ENCODE results near the gene POLR3C.
"Not testable (repeated sequence)": the region's sequence is repeated elsewhere in the genome, so short reads cannot be mapped to it uniquely, and the experiment has no call there.

The POLR3C gene

GRCh38 chr1:145824499-145824842 is 471 bp downstream of the POLR3C start:
- no peak for DNase-seq

DNA sequence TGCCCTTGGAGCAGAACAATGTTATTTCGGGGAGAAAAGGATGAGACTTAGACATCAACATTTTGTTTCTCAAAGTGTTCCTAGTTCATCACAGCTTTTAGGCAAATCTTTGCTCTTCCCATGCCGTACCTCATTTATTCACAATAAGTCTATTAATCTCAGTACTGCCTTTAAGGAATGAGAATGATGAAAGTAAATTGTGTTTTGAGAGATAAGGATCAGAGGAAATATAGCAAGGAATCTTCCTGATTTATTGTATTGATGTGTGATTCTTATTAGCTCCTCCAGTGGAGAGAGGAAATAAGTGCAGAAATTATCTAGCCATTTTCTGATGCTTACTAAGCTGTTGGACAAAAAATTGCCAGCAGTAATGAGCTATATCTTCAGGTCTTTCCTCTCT is 2.0 kb downstream of the POLR3C start:
- DNase-seq: no peak

- no peak for DNase-seq
Observed at GRCh38 chr1:145827966-145828365, 4.0 kb downstream of the POLR3C start.

DNA sequence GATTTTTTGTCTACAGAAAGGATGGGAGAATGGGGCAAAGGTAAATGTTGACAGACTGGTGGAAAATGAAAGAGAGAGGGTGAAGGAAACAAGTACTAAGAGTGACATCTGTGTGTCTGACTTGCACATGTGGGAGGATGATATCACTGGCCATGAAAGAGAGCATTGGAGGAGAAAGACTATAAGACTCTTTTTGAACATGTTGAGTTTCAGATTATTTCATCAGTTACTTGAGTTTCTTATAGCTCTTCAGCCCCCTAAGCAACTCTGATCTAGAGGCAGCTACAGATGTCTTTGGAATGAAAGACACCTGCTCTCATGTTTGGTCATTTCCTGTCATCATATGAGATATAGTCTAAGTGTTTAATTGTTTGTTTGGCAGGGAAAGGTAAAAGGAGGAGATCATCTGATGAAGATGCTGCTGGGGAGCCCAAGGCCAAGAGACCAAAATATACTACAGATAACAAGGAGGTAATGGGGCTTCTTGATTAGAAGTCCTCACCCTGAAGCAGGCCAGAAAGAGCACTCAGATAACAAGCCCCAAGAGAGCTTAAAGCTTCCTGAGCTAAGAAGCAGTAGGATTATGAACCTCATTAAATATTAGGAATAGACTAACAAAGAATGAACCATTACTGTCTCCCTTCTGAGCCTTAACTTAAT is 4.5 kb downstream of the POLR3C start:
- no peak for DNase-seq

DNA sequence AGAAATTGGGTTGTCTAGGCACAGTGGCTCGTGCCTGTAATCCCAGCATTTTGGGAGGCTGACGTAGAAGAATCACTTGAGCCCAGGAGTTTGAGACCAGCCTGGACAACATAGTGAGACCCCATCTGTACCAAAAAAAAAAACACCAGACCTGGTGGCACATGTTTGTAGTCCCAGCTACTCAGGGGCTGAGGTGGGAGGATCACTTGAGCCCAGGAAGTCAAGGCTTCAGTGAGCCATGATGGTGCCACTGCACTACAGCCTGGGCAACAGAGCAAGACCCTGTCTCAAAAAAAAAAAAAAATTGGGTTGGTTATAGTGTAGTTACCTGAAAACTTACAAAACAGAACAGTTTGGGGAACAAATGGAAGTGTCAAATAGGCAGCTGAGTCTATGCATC is 6.8 kb downstream of the POLR3C start:
- not testable (repeated sequence) for DNase-seq

DNA sequence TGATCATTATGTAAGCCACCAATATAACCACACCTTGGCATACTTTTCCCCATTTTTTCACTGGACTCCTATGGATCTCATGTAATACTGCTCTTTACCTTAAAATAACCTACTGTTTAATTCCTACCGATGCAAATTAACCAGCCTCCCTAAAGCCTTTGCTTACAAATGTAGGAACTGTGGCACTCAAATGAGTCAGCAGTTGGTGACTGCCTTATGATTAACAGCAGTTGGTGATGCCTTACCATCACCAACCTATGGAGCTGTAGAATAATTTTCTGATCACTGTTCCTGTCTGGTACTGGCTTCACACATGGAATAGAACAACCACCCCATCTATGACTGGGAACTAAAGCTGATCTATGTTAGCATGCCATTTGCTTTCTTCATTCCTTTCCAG is 13.7 kb downstream of the POLR3C start:
- no peak for DNase-seq

DNA sequence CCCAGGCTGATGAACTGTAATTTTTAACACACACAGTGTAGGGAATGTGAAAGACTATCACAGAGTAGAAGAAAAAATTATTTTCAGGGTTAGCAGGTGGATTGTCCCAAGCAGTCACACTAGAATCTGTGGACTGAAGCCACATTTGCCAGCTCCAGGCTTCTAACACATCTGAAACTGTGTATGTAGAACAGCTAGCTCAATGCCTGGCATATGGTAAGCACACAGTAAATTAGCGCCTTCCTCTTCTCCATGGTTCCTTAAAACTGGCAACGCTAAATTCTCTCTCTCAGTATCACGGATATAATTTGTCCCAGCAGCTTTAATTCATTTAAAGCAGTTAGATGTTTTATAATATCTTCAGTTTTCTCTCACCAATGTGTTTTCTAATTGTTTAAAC is 19.0 kb downstream of the POLR3C start:
- no peak for DNase-seq

DNA sequence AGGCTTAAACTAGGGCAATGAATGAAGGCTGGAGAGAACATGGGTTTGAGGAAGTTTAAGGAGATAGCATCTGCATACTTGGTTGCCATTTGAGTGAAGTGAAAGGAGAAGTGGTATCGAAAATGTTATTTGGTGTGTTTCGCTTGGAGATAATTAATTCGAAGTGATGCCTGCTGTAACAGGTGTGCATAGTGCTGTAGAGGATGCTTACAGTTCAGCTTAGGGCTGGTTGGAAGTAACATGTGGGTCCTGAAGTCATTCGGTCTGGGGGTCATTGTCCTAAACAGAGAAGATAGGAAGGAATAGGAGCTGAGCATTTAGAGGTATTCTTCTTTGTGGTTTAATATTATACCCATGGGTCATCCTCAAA is 21.1 kb downstream of the POLR3C start:
- DNase-seq: no peak

- peak; percentile 68 for DNase-seq
Observed at GRCh38 chr1:145845514-145846161, 21.6 kb downstream of the POLR3C start, which contains the start of gene NUDT17. TSS of gene NUDT17 (plus strand) at chr1:145845630. CDS start at chr1:145845641, 11 bp downstream.

DNA sequence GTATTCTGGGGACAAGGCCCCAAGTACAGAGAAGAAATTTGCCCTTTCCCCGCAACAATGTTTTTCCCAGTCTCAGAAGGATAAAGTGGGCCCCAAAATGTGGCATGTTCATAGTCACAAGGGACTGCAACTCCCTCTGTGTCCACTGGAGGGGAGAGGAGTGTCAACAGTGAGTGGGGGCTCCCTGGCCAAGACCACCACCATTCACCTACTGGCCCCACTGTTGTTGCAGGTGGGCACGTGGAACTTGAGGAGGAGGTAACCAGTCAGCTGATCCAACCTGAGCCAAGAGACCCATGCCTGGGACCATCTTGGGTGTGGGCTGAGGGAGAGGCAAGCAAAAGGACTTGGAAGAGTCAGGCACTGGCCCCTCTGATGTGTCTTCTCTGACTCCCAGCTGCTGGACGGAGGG is 22.2 kb downstream of the POLR3C start:
- no peak for DNase-seq

DNA sequence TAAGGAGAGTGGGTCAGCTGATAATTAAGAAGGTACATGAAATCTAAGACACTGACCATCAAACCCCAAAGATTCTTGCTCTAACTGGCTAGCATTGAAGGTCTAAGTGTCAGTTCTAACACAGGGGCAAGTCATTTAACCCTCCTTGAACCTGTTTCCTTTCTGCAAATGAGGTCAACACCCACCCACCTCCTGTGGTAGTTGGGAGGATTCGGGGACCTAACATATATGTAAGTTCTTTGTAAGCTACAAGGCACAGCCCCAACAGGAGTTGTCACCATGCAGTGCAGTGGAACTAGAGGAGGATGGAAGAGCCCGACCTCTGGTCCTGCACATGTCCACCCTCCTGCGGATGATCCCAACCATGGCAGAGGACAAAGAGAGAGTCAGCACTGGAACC is 23.8 kb downstream of the POLR3C start:
- no peak for DNase-seq

DNA sequence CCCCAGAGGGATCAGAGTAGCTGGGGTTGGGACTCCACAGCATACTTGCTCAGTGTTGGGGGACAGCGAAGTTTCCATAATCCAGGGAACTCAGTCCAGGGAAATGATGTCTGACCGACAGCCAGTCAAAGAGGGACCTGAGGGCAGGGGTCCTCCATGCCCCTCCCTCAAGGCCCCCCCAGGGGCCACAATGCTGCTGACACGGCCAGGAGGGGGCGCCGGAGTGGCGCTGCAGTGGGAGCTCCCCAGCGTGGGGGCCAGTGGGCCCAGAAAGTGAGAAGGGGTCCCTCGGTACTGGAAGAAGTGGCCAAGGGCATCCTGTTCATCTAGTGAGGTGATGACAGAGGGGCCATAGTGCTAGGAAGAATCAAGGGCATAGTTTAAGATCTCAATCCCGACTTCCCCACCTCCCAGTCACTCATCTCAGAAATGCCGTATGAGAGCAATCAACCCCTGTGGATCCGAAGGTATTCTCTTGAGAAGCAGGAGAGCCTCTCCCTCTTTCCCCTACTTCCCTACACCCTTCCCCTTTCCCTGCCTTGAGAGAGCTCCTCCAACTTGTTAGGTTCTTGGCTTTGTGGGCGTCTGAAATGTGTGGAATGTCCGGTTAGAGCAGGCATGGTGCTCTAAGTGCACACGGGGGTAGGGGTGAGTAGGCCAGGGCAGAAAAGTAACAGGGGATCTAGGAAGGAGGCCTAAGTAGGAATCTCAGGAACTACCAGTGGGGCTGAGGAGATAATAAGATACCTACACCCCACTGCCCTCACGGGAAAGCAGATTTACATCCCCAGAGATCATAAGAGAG is 25.6 kb downstream of the POLR3C start:
- DNase-seq: no peak

- no peak for DNase-seq
Observed at GRCh38 chr1:145855426-145855948, 31.5 kb downstream of the POLR3C start.

GRCh38 chr1:145857170-145857569 is 33.2 kb downstream of the POLR3C start:
- no peak for DNase-seq

- peak; percentile 66 for DNase-seq
Observed at GRCh38 chr1:145858238-145858900, 34.4 kb downstream of the POLR3C start.

- peak; percentile 66 for DNase-seq
Observed at GRCh38 chr1:145858901-145859490, 35.0 kb downstream of the POLR3C start, which contains the start of gene PIAS3. TSS of gene PIAS3 (minus strand) at chr1:145859081. CDS start at chr1:145858990, 91 bp downstream.

DNA sequence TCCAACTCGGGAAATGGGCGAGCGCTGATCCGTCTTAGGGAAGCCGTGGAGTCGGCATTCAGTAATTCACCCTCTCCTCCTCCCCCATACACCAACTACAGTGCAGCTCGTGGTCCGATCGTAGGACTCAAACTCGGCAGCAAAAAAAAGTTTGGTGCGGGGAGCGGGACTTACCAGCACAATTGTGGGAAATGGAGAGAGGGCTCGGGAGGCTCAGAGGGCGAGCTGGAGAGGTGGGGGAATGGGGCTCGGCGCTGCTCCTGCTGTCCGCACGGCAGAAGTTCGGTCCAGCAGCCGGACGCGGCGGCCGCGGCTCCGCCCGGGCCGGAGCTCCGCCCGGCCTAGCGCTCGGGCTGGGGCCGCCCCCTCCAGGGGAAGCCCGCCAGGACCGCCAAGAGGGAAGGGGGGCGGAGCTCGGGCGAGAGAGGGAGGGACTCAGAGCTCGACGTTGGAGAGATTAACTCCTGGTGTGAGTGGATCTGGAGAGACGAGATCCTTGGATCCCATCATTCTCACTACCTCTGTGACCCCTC is 35.6 kb downstream of the POLR3C start:
- DNase-seq: peak; percentile 69

DNA sequence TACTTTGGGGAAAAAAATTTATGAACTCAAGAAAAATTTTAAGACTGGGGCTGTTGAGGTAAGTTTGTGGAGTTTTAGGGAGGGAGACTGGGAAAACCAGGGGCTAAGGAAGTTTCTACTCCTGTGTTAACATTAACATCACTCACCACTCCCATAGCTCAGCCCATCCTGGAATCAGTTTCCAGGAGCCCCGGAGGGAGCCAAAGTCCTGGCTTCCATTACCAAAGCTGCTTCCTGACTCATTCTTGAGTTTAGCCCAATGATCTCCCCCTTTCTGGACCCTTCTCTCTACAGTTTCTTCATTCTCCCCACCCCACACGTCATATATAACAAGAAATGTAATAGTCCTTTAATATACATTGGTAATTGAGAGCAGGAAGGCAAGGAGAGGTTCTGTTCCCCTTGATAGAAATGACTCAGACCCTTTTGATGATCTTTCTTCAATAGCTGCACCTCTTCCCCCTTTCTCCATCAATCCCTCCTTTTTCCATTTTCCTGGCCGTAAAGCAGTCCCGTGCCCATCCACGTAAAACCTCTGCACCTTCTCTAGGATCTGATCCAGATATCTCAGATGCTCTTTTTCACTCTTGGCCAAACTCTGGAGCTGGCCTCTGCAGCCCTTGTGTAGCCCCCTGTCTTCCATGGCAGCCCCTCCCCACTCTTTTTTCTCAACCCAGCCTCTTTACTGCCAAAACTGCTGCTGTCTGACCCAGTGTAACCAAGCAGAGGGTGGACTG is 39.5 kb downstream of the POLR3C start:
- DNase-seq: no peak

DNA sequence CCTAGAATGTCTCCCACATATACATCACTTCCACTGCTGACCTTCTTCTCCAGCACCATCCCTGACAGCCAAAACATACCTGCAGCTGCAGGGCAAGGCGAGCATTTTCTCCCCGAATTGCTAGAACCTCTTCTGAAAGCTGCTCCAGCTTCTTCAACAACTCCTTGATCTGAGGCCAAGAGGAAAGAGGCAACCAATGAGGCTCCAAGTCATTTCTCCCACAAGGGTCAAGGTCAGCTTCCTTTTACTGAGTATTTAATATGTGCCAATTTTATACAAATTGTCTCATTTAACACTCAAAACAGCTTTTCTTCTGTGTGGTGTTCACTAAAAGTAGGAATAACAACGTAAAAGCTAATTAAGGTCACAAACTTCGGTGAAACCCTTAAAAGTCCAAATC is 44.2 kb downstream of the POLR3C start:
- no peak for DNase-seq

DNA sequence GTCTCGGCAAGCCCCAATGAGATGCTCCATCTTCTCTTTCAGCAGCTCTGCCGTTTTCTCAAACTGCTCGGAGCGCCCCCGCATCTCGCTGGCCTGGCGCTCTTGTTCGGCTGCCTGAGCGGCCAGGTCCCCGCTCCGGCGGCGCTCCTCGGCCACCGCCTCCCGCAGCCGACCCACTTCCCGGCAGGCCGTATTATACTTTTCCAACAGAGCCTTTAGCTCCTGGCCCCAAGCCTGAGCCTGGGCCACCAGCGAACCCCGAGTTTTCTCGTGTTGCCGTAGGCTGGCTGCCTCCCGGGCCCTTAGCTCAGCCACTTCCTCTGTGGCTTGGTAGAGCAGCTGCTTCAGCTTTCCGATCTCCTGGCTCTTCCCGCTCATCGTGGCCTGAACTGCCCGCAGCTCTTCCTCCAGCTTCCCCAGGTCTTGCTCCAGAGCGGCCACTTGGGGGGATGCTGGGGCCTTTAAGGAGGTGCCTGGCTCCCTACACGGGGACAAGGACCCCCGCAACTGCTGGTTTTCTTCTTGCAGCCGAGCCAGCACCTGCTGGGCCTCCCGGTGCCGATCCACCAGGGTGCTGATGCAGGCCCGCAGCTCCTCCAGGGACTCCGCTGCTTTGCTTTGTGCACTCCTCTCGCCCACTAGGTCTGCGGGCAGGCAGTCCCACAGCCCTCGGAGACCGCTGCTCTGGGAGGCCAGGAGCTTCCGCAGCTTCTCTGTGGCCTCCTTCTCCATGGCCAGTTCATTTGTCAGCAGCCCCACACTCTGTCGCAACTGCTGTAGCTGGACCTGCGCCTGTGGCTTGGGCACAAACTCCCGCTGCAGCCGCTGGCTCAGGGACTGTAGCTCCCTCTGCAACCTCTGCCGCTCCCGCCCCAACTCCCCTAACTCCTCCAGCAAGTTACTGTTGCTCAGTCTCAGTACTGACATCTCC is 48.3 kb downstream of the POLR3C start:
- no peak for DNase-seq
